ENCODE measurements around the gene NR1I2.
A peak's percentile ranks its signal among the peaks of the same experiment; 100 is the strongest.

Gene NR1I2

GRCh38 chr3:119782460-119782859 is 559 bp downstream of the NR1I2 start:
- DNase-seq: no peak

- no peak for DNase-seq
Observed at GRCh38 chr3:119783255-119783654, 1.4 kb downstream of the NR1I2 start.

- no peak for DNase-seq
Observed at GRCh38 chr3:119783883-119784282, 2.0 kb downstream of the NR1I2 start.

GRCh38 chr3:119786409-119786808 is 4.5 kb downstream of the NR1I2 start:
- DNase-seq: no peak

GRCh38 chr3:119790369-119790768 is 8.5 kb downstream of the NR1I2 start:
- no peak for DNase-seq

GRCh38 chr3:119792270-119792669 is 10.4 kb downstream of the NR1I2 start:
- no peak for DNase-seq

GRCh38 chr3:119794401-119794800 is 12.5 kb downstream of the NR1I2 start:
- no peak for DNase-seq

- no peak for DNase-seq
Observed at GRCh38 chr3:119794971-119795612, 13.2 kb downstream of the NR1I2 start.

- no peak for DNase-seq
Observed at GRCh38 chr3:119795849-119796248, 13.9 kb downstream of the NR1I2 start.

- DNase-seq: no peak
Observed at GRCh38 chr3:119796368-119796767, 14.5 kb downstream of the NR1I2 start.

- no peak for DNase-seq
Observed at GRCh38 chr3:119796785-119797184, 14.9 kb downstream of the NR1I2 start.

GRCh38 chr3:119800844-119801243 is 18.9 kb downstream of the NR1I2 start:
- DNase-seq: no peak

- DNase-seq: no peak
Observed at GRCh38 chr3:119808244-119808643, 26.3 kb downstream of the NR1I2 start.

- no peak for DNase-seq
Observed at GRCh38 chr3:119808843-119809242, 26.9 kb downstream of the NR1I2 start.

GRCh38 chr3:119809249-119810017 is 27.5 kb downstream of the NR1I2 start:
- no peak for DNase-seq

GRCh38 chr3:119810018-119810435 is 28.1 kb downstream of the NR1I2 start:
- DNase-seq: peak; percentile 51

- no peak for DNase-seq
Observed at GRCh38 chr3:119812491-119813058, 30.7 kb downstream of the NR1I2 start.

GRCh38 chr3:119815716-119816115 is 33.8 kb downstream of the NR1I2 start:
- no peak for DNase-seq

- no peak for DNase-seq
Observed at GRCh38 chr3:119817071-119817470, 35.2 kb downstream of the NR1I2 start.

GRCh38 chr3:119817583-119818363 is 35.9 kb downstream of the NR1I2 start:
- no peak for DNase-seq

GRCh38 chr3:119818937-119819336 is 37.0 kb downstream of the NR1I2 start:
- DNase-seq: no peak

- no peak for DNase-seq
Observed at GRCh38 chr3:119819806-119820205, 37.9 kb downstream of the NR1I2 start.

GRCh38 chr3:119825820-119826219 is 43.9 kb downstream of the NR1I2 start:
- no peak for DNase-seq

Measured in CD4-positive, alpha-beta T cell treated with Interleukin-17A for 1 hour (primary cell).